Hepatocyte (in vitro differentiated cells): ENCODE data around the gene DPEP1. TPM values are rescaled to one million over a fixed set of nuclear protein-coding genes. Genes with fewer than 3 reads are reported as not detected.
A peak's percentile ranks its signal among the peaks of the same experiment; 100 is the strongest.
"Not testable (repeated sequence)": the region's sequence is repeated elsewhere in the genome, so short reads cannot be mapped to it uniquely, and the experiment has no call there.

Source experiments
- DNase-seq: peaks from one replicate; pipeline ENCODE4 v3.0.0-alpha.2; 2016; ENCODE audit warnings: low spot score
- H2AFZ ChIP-seq: fragments of 200-600 bp; sonication (generic); 2 replicates; pipeline ENCODE4 v1.6.0; 2016; ENCODE audit warnings: antibody characterized with exemption, mild to moderate bottlenecking
- H3K27ac ChIP-seq: fragments of 200-600 bp; sonication (generic); 2 replicates; pipeline ENCODE4 v1.5.1; 2016; ENCODE audit warnings: mild to moderate bottlenecking
- H3K27me3 ChIP-seq: fragments of 200-600 bp; sonication (generic); 2 replicates; pipeline ENCODE4 v1.6.1; 2016
- H3K36me3 ChIP-seq: fragments of 200-600 bp; sonication (generic); replicated peaks from 2 replicates; pipeline ENCODE4 v1.5.1; 2016; ENCODE audit warnings: low read depth; ENCODE audit not compliant: insufficient read depth
- H3K4me1 ChIP-seq: fragments of 200-600 bp; sonication (generic); 2 replicates; pipeline ENCODE4 v1.5.1; 2016; ENCODE audit warnings: mild to moderate bottlenecking, moderate library complexity; ENCODE audit not compliant: insufficient read depth
- H3K4me2 ChIP-seq: fragments of 200-600 bp; sonication (generic); 2 replicates; pipeline ENCODE4 v1.6.0; 2016
- H3K4me3 ChIP-seq: fragments of 200-600 bp; sonication (generic); 2 replicates; pipeline ENCODE4 v1.5.1; 2016; ENCODE audit warnings: mild to moderate bottlenecking
- H3K79me2 ChIP-seq: fragments of 200-600 bp; sonication (generic); 2 replicates; pipeline ENCODE4 v1.6.0; 2017; ENCODE audit warnings: mild to moderate bottlenecking
- H3K9me2 ChIP-seq: fragments of 200-600 bp; sonication (generic); replicated peaks from 2 replicates; pipeline ENCODE4 v1.6.0; 2017; ENCODE audit warnings: mild to moderate bottlenecking; ENCODE audit not compliant: insufficient read depth
- H3K9me3 ChIP-seq: fragments of 200-600 bp; sonication (generic); 2 replicates; pipeline ENCODE4 v1.5.1; 2016; ENCODE audit warnings: low read depth, mild to moderate bottlenecking
- H4K20me1 ChIP-seq: fragments of 200-600 bp; sonication (generic); 2 replicates; pipeline ENCODE4 v1.6.0; 2016; ENCODE audit warnings: mild to moderate bottlenecking; ENCODE audit not compliant: insufficient read depth, poor library complexity, severe bottlenecking
- EZH2 ChIP-seq: fragments of 200-600 bp; sonication (generic); IDR thresholded peaks from 2 replicates; pipeline ENCODE4 v1.6.1; 2016; ENCODE audit warnings: antibody characterized with exemption, mild to moderate bottlenecking, borderline replicate concordance
- EZH2phosphoT487 ChIP-seq: fragments of 200-600 bp; sonication (generic); IDR thresholded peaks from one replicate; pipeline ENCODE4 v1.6.1; 2018; ENCODE audit warnings: antibody characterized with exemption, mild to moderate bottlenecking, low read depth, moderate library complexity; ENCODE audit not compliant: unreplicated experiment, severe bottlenecking
- WGBS: methylation state at CpG from one replicate; pipeline ENCODE4 v1.1.6; 2016; ENCODE audit warnings: low lambda C conversion rate; ENCODE audit errors: missing lambda C conversion rate; 5-methylcytosine and 5-hydroxymethylcytosine counted together
- polyA plus RNA-seq: library from polyadenylated mRNA; unstranded; fragments of >200 nt; fragmentation: Nextera tagmentation; extraction: Ambion mirVana; gene quantifications from 2 replicates; pipeline ENCODE4 v1.2.1, GENCODE V29; 2016
- total RNA-seq: library from RNA; depleted of rRNA; stranded (reverse); fragments of >200 nt; gene quantifications from 2 replicates; pipeline ENCODE4 v1.2.3, GENCODE V29; 2014
- TF ChIP-seq, protein P1 (sequence below): fragments of 200-600 bp; sonication (generic); IDR thresholded peaks from 2 replicates; pipeline ENCODE4 v1.5.1; 2016; ENCODE audit warnings: antibody characterized with exemption, mild to moderate bottlenecking; ENCODE audit not compliant: poor library complexity

Gene DPEP1
- total and polyA plus RNA-seq, 2 experiments from 2014 or later, result 48.3 to 106 TPM

DNA sequence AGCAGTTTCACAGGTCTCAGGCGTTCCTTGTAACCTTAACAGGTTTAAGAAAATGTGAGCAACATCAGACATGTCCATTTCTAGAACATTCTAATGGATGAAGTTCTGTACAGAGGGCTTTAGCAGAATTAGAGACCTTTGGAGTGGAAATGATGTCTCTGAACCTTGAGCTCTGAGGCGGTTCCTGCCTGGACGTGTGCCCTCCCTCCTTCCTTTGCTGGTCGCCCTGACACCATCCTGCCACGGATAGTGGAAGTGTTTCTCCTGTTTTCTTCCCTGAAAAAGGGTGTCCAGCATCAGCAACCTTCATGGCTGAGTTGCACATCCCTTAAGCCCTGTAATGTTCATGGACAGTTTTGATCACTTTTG, 55.3 kb downstream of the DPEP1 start:
- no peaks in the 10 kb centered on the region for H4K20me1 ChIP-seq
- peaks cover 7% of the 10 kb centered on the region for H3K4me1 ChIP-seq
- no peaks in the 10 kb centered on the region for H3K36me3 ChIP-seq
- no peak overlapping the region for H3K4me2 ChIP-seq
- no peak overlapping the region for H3K4me3 ChIP-seq
- H3K9me3 ChIP-seq, result no peaks in the 10 kb centered on the region
- TF ChIP-seq EZH2phosphoT487 (no peak), EZH2 (no peak)
- TF ChIP-seq, protein P1, sequence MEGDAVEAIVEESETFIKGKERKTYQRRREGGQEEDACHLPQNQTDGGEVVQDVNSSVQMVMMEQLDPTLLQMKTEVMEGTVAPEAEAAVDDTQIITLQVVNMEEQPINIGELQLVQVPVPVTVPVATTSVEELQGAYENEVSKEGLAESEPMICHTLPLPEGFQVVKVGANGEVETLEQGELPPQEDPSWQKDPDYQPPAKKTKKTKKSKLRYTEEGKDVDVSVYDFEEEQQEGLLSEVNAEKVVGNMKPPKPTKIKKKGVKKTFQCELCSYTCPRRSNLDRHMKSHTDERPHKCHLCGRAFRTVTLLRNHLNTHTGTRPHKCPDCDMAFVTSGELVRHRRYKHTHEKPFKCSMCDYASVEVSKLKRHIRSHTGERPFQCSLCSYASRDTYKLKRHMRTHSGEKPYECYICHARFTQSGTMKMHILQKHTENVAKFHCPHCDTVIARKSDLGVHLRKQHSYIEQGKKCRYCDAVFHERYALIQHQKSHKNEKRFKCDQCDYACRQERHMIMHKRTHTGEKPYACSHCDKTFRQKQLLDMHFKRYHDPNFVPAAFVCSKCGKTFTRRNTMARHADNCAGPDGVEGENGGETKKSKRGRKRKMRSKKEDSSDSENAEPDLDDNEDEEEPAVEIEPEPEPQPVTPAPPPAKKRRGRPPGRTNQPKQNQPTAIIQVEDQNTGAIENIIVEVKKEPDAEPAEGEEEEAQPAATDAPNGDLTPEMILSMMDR, result no peak
- H2AFZ ChIP-seq, result no peak overlapping the region
- no peak for DNase-seq
- H3K79me2 ChIP-seq, result no peaks in the 10 kb centered on the region
- no peaks in the 10 kb centered on the region for H3K27me3 ChIP-seq
- H3K9me2 ChIP-seq, result no peaks in the 10 kb centered on the region
- 95% methylated on average over 5 of the region's 5 CpGs for WGBS
- no peak overlapping the region for H3K27ac ChIP-seq

DNA sequence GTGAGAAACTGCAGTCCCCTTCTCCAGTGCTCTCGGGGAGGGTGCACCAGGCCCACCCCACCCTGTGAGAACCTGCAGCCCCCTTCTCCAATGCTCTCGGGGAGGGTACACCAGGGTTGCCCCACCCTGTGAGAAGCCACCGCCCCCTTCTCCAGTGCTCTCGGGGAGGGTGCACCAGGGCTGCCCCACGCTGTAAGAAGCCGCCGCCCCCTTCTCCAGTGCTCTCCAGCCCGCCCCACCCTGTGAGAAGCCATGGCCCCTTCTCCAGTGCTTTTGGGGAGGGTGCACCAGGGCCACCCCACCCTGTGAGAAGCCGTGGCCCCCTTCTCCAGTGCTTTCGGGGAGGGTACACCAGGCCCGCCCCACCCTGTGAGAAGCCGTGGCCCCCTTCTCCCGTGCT, 56.3 kb downstream of the DPEP1 start:
- Histone ChIP-seq H3K9me3 (no peaks in the 10 kb centered on the region), H3K4me3 (no peak overlapping the region), H4K20me1 (no peaks in the 10 kb centered on the region), H3K9me2 (no peaks in the 10 kb centered on the region), H3K79me2 (no peaks in the 10 kb centered on the region), H3K36me3 (no peaks in the 10 kb centered on the region), H3K27me3 (no peaks in the 10 kb centered on the region), H3K4me1 (peaks cover 7% of the 10 kb centered on the region), H3K27ac (no peak overlapping the region), H3K4me2 (no peak overlapping the region), H2AFZ (no peak overlapping the region)
- TF ChIP-seq, protein P1, result no peak
- TF ChIP-seq EZH2phosphoT487 (no peak), EZH2 (no peak)
- no peak for DNase-seq
- WGBS, result 100% methylated on average over 4 of the region's 13 CpGs

DNA sequence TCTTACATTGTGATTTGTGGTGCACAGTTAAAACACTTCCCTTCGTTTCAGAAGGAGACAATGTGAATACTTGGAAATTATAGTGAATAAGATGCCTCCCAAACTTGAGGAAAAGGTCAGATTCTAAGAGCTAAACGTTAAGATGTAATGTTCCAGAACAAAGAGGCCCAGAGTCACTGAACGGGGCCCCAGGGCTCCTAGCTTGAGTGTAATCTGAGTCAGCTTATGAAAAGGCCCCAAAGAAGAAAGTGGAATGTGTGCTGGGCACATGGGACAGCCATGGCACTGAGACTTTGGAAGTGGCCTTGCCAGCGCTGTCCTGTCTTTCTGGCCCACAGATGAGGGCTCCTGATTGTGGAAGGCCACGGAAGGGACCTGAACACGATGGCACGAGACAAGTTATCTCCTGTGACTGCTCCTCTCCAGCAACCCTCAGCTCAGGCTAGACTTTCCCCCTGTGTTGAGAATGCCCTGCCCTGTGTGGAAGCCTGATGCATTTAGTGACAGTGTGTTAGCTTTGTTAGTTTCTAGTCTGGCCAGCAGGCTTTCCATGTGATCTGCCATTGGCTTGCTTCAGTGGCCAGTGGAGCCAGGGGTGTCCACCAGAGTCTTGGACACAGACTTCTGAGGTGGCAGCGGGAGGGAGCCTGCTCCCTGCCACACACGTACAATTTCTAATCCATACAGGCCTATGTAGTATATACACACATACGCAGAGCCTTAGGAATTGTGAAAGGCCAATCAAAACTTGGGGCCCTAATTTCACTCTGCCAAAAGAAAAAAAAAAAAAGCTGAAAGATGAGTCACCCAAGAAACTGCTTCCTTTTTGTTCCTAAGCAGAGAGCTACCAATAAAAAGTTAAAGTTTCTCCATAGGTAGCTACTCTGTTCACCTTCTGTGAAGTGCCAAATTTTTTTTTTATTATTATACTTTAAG, 57.3 kb downstream of the DPEP1 start:
- H2AFZ ChIP-seq, result no peak overlapping the region
- peak overlapping the region; percentile 79 for H3K27ac ChIP-seq
- TF ChIP-seq EZH2phosphoT487 (no peak), EZH2 (no peak)
- TF ChIP-seq, protein P1, result no peak

DNA sequence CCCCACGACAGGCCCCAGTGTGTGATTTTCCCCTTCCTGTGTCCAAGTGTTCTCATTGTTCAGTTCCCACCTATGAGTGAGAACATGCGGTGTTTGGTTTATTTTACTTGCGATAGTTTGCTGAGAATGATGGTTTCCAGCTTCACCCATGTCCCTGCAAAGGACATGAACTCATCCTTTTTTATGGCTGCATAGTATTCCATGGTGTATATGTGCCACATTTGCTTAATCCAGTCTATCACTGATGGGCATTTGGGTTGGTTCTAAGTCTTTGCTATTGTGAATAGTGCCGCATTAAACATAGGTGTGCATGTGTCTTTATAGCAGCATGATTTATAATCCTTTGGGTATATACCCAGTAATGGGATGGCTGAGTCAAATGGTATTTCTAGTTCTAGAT, 58.1 kb downstream of the DPEP1 start:
- 99% methylated on average over 4 of the region's 4 CpGs for WGBS
- not testable (repeated sequence) for H3K9me2 ChIP-seq, H3K27ac ChIP-seq, H3K4me3 ChIP-seq, H3K27me3 ChIP-seq, H3K9me3 ChIP-seq, DNase-seq, H3K4me1 ChIP-seq, H2AFZ ChIP-seq, H3K4me2 ChIP-seq, H3K36me3 ChIP-seq, H4K20me1 ChIP-seq, H3K79me2 ChIP-seq

More for the DNA sequence above, 57.3 kb downstream of the DPEP1 start:
- no peak overlapping the region for H3K4me3 ChIP-seq
- no peaks in the 10 kb centered on the region for H3K79me2 ChIP-seq
- H3K4me2 ChIP-seq, result no peak overlapping the region
- no peaks in the 10 kb centered on the region for H3K36me3 ChIP-seq
- peaks cover 7% of the 10 kb centered on the region for H3K4me1 ChIP-seq
- no peaks in the 10 kb centered on the region for H4K20me1 ChIP-seq
- no peak for DNase-seq
- WGBS, result 86% methylated on average over 10 of the region's 10 CpGs
- no peaks in the 10 kb centered on the region for H3K9me2 ChIP-seq
- H3K27me3 ChIP-seq, result no peaks in the 10 kb centered on the region
- no peaks in the 10 kb centered on the region for H3K9me3 ChIP-seq
